ENCODE results near the gene YPEL5. TPM values are rescaled to one million over a fixed set of nuclear protein-coding genes. Genes with fewer than 3 reads are reported as not detected.
A peak's percentile ranks its signal among the peaks of the same experiment; 100 is the strongest.

Gene YPEL5
- total and polyA plus RNA-seq, 4 donors, result 57.2 to 154 (median 65.4) TPM

GRCh38 chr2:30162806-30163205 lies 16.0 kb downstream of the YPEL5 start:
- H3K9me3 ChIP-seq (ENCODE audit: control insufficient read depth in 4 of 4, insufficient read depth in 3 of 4, low read length in 3 of 4), result peaks cover 0 to 2% (median 0%) of the 10 kb centered on the region in 4 donors
- no peak overlapping the region for H3K9ac ChIP-seq (ENCODE audit: insufficient read depth in 1 of 2, low read length in 2 of 2)
- H3K27ac ChIP-seq (ENCODE audit: low read depth in 1 of 2, low read length in 1 of 2), result no peak overlapping the region
- 89 to 96% methylated on average over 2 of the region's 2 CpGs for WGBS, 2 donors
- H3K4me3 ChIP-seq, result no peak overlapping the region
- no peak for TF ChIP-seq CTCF (IDR thresholded peaks at IDR 0.05; ENCODE audit: control extremely low read depth, extremely low read depth)
- peaks cover 0 to 9% (median 0%) of the 10 kb centered on the region in 5 donors for H3K4me1 ChIP-seq (ENCODE audit: control insufficient read depth in 5 of 5, insufficient read depth in 5 of 5, low read length in 5 of 5)
- DNase-seq, result no peak
- no peaks in the 10 kb centered on the region for H3K27me3 ChIP-seq (ENCODE audit: control insufficient read depth in 3 of 3, insufficient read depth in 3 of 3, low read length in 2 of 3)
- peaks cover 9 to 21% (median 14%) of the 10 kb centered on the region in 4 donors for H3K36me3 ChIP-seq (ENCODE audit: control insufficient read depth in 4 of 4, insufficient read depth in 4 of 4, low read length in 4 of 4)
- ATAC-seq (ENCODE audit: insufficient read depth, low FRiP score), result no peak

- Histone ChIP-seq H3K27me3 (ENCODE audit: control insufficient read depth in 3 of 3, insufficient read depth in 3 of 3, low read length in 2 of 3) (no peaks in the 10 kb centered on the region), H3K36me3 (ENCODE audit: control insufficient read depth in 4 of 4, insufficient read depth in 4 of 4, low read length in 4 of 4) (peaks cover 0 to 8% (median 6%) of the 10 kb centered on the region in 4 donors), H3K9me3 (ENCODE audit: control insufficient read depth in 4 of 4, insufficient read depth in 3 of 4, low read length in 3 of 4) (peaks cover 0 to 2% (median 0%) of the 10 kb centered on the region in 4 donors), H3K27ac (ENCODE audit: low read depth in 1 of 2, low read length in 1 of 2) (no peak overlapping the region), H3K4me1 (ENCODE audit: control insufficient read depth in 5 of 5, insufficient read depth in 5 of 5, low read length in 5 of 5) (peaks cover 0 to 9% (median 0%) of the 10 kb centered on the region in 5 donors), H3K4me3 (no peak overlapping the region), H3K9ac (ENCODE audit: insufficient read depth in 1 of 2, low read length in 2 of 2) (no peak overlapping the region)
- TF ChIP-seq CTCF (IDR thresholded peaks at IDR 0.05; ENCODE audit: control extremely low read depth, extremely low read depth), result no peak
- DNase-seq (no peak), ATAC-seq (ENCODE audit: insufficient read depth, low FRiP score) (no peak)
- WGBS, 2 donors, result 43 to 56% methylated on average over 7 of the region's 7 CpGs
Observed at GRCh38 chr2:30164131-30164925, 17.5 kb downstream of the YPEL5 start.

GRCh38 chr2:30165050-30165520 lies 18.3 kb downstream of the YPEL5 start:
- peaks cover 0 to 9% (median 0%) of the 10 kb centered on the region in 5 donors for H3K4me1 ChIP-seq (ENCODE audit: control insufficient read depth in 5 of 5, insufficient read depth in 5 of 5, low read length in 5 of 5)
- H3K9ac ChIP-seq (ENCODE audit: insufficient read depth in 1 of 2, low read length in 2 of 2), result no peak overlapping the region
- H3K27me3 ChIP-seq (ENCODE audit: control insufficient read depth in 3 of 3, insufficient read depth in 3 of 3, low read length in 2 of 3), result no peaks in the 10 kb centered on the region
- H3K4me3 ChIP-seq, result no peak overlapping the region
- ATAC-seq (ENCODE audit: insufficient read depth, low FRiP score) (peak; percentile 87), DNase-seq (peak; percentile 71 to 91 (median 88))
- H3K36me3 ChIP-seq (ENCODE audit: control insufficient read depth in 4 of 4, insufficient read depth in 4 of 4, low read length in 4 of 4), result peaks cover 0 to 4% (median 3%) of the 10 kb centered on the region in 4 donors
- TF ChIP-seq CTCF (IDR thresholded peaks at IDR 0.05; ENCODE audit: control extremely low read depth, extremely low read depth), result peak; percentile 64
- H3K27ac ChIP-seq (ENCODE audit: low read depth in 1 of 2, low read length in 1 of 2), result no peak overlapping the region
- WGBS, 2 donors, result 17 to 18% methylated on average over 7 of the region's 7 CpGs
- H3K9me3 ChIP-seq (ENCODE audit: control insufficient read depth in 4 of 4, insufficient read depth in 3 of 4, low read length in 3 of 4), result peaks cover 0 to 2% (median 0%) of the 10 kb centered on the region in 4 donors

All from lung (tissue), 12 donors.